Endothelial cell of umbilical vein (primary cell): ENCODE measurements around the gene TRPC3. TPM values are rescaled to one million over a fixed set of nuclear protein-coding genes. Genes with fewer than 3 reads are reported as not detected.

Source experiments
- BruUV-seq: library from RNA; stranded (reverse); fragments of 400-500 nt; replicated peaks from 2 replicates; lab custom pipeline; 2021; lab: Mats Ljungman, UMichigan
- CTCF ChIA-PET: fragments of 300-600, 350-600 bp; sonication (Branson Sonifier 250); formaldehyde crosslinking; loops from one replicate; lab custom pipeline; 2021; ENCODE audit warnings: antibody characterized with exemption, inconsistent platforms; lab: Charles Lee
- POLR2A ChIA-PET: fragments of 300-600, 350-600 bp; sonication (Branson Sonifier 250); formaldehyde crosslinking; loops from one replicate; lab custom pipeline; 2021; ENCODE audit warnings: antibody characterized with exemption, inconsistent platforms; lab: Charles Lee
- DNase-seq: peaks from one replicate; pipeline ENCODE4 v3.0.0-alpha.2; 2011; ENCODE audit warnings: low read depth, low spot score
- FAIRE-seq: peaks from 2 replicates; lab custom pipeline; 2011; peaks lifted over from hg19 to GRCh38; lab: Jason Lieb, UNC
- H2AFZ ChIP-seq: 2 replicates; pipeline ENCODE4 v1.6.0; 2012; ENCODE audit warnings: low read depth, low read length, control low read depth, inconsistent platforms
- H3K27ac ChIP-seq: 2 replicates; pipeline ENCODE4 v1.5.1; 2011; ENCODE audit warnings: low read depth, mild to moderate bottlenecking, control low read depth, low read length, moderate library complexity; ENCODE audit not compliant: insufficient read depth
- H3K27me3 ChIP-seq, 2 experiments: 2 replicates each; pipeline versions ENCODE4 v1.6.0 to v1.6.1; 2011; ENCODE audit warnings: low read length in 2 of 2, mixed read lengths in 1 of 2; ENCODE audit not compliant: control insufficient read depth in 2 of 2, insufficient read depth in 2 of 2
- H3K36me3 ChIP-seq, 2 experiments: 2 replicates in 1 of 2; 3 replicates in 1 of 2; pipeline ENCODE4 v1.5.1; 2011; ENCODE audit warnings: low read length in 2 of 2, mild to moderate bottlenecking in 1 of 2, moderate library complexity in 1 of 2; ENCODE audit not compliant: control insufficient read depth in 2 of 2, insufficient read depth in 2 of 2; ENCODE audit errors: extremely low read depth in 1 of 2
- H3K4me1 ChIP-seq: 3 replicates; pipeline ENCODE4 v1.5.1; 2011; ENCODE audit warnings: mild to moderate bottlenecking, low read length; ENCODE audit not compliant: control insufficient read depth, insufficient read depth; ENCODE audit errors: extremely low read depth
- H3K4me2 ChIP-seq: 2 replicates; pipeline ENCODE4 v1.6.1; 2011; ENCODE audit warnings: low read length, control low read depth, mixed read lengths; ENCODE audit not compliant: insufficient read depth
- H3K4me3 ChIP-seq, 3 experiments: fragments of 200-600 bp in 1 of 3; sonication (generic), shearing (Covaris generic) in 1 of 3; replicated peaks in 1 of 3; 2 replicates each; pipeline ENCODE4 v1.5.1; 2011 to 2016; ENCODE audit warnings: control low read depth in 3 of 3, low read length in 3 of 3, mild to moderate bottlenecking in 2 of 3, inconsistent platforms in 1 of 3, low read depth in 1 of 3, moderate library complexity in 1 of 3; ENCODE audit not compliant: insufficient read depth in 1 of 3
- H3K79me2 ChIP-seq: 2 replicates; pipeline ENCODE4 v1.6.0; 2012; ENCODE audit warnings: low read length, inconsistent platforms; ENCODE audit not compliant: control insufficient read depth, insufficient read depth
- H3K9ac ChIP-seq: replicated peaks from 2 replicates; pipeline ENCODE3; 2011; ENCODE audit warnings: low read length, control low read depth; ENCODE audit not compliant: insufficient read depth; ENCODE audit errors: extremely low read depth
- H3K9me1 ChIP-seq: replicated peaks from 3 replicates; pipeline ENCODE4 v1.6.0; 2011; ENCODE audit warnings: mild to moderate bottlenecking, low read length; ENCODE audit not compliant: control insufficient read depth, insufficient read depth; ENCODE audit errors: extremely low read depth
- H3K9me3 ChIP-seq: replicated peaks from 2 replicates; pipeline ENCODE4 v1.5.1; 2012; ENCODE audit warnings: low read length, inconsistent platforms; ENCODE audit not compliant: control insufficient read depth, insufficient read depth
- H4K20me1 ChIP-seq: replicated peaks from 2 replicates; pipeline ENCODE3; 2011; ENCODE audit warnings: mild to moderate bottlenecking, low read length; ENCODE audit not compliant: control insufficient read depth, insufficient read depth; ENCODE audit errors: extremely low read depth
- FOS ChIP-seq: IDR thresholded peaks from 2 replicates; pipeline ENCODE4 v1.6.1; 2011; ENCODE audit warnings: mild to moderate bottlenecking, low read length, moderate library complexity, borderline replicate concordance; ENCODE audit not compliant: insufficient read depth
- MYC ChIP-seq: IDR thresholded peaks from one replicate; pipeline ENCODE4 v1.6.1; 2011; ENCODE audit warnings: mild to moderate bottlenecking, low read depth, low read length
- dilution Hi-C: fragments of 300-500 bp; cut with MboI; formaldehyde crosslinking; loops from one replicate; pipeline ENCODE4 v1.15.0; 2019; ENCODE audit warnings: low sequenced_read_pairs; ENCODE audit not compliant: extremely low pct_ligation_motif_present
- intact Hi-C: fragments of 100-400 bp; cut with micrococcal nuclease; formaldehyde crosslinking; loops from one replicate; pipeline ENCODE4 v1.10.0; 2022
- polyA plus RNA-seq, 4 experiments: library from polyadenylated mRNA; depleted of rRNA in 3 of 4; stranded (reverse) in 3 of 4; unstranded in 1 of 4; fragments of >200 nt; gene quantifications; 2 replicates each; pipeline versions ENCODE4 v1.2.1 to v1.2.3, GENCODE V29; 2011 to 2012; ENCODE audit warnings: missing spikeins in 1 of 4
- total RNA-seq: library from RNA; stranded (reverse); gene quantifications from 2 replicates; pipeline ENCODE4 v1.2.3, GENCODE V29; 2021
- TF ChIP-seq, protein P1 (sequence below): IDR thresholded peaks from 2 replicates; pipeline ENCODE4 v1.6.1; 2011; ENCODE audit not compliant: insufficient read depth, insufficient read length

Gene TRPC3
- total and polyA plus RNA-seq, 2 donors (not counting 3 experiments of a cell fraction or from before 2014, with no cell fraction given) = not detected

DNA sequence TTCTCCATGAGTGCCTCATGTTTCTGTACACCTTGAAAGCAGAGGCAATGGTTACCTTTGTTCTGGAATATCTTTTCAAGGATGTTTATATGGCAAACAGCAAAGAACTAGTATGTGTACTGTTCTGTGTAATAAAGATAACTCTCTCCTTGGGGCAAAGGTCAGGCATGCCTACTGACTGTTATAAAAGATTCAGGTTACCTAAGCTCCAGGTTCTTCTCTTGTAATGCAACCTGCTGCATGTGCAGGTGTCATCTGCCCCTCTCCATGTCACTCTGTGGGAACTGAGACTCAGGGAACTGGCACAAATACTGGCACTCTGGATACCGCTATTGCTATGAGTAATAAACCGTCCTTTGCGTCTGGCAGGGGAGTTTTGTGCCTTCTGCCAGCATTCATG, 5.4 kb upstream of the TRPC3 start:
- ChIA-PET POLR2A (no interaction called here), CTCF (no interaction called here)
- H3K4me3 ChIP-seq = no peak overlapping the region
- BruUV-seq = no TSS peak
- H4K20me1 ChIP-seq = no peaks in the 10 kb centered on the region
- no peak for DNase-seq
- no peak overlapping the region for H2AFZ ChIP-seq
- H3K4me1 ChIP-seq = no peaks in the 10 kb centered on the region
- no peak for TF ChIP-seq FOS
- FAIRE-seq = no peak
- dilution Hi-C loops = no loop called here
- H3K36me3 ChIP-seq = no peaks in the 10 kb centered on the region
- H3K9me1 ChIP-seq = no peaks in the 10 kb centered on the region
- peaks cover 19 to 22% of the 10 kb centered on the region in 2 experiments for H3K27me3 ChIP-seq
- no peak overlapping the region for H3K9ac ChIP-seq
- no peaks in the 10 kb centered on the region for H3K79me2 ChIP-seq
- intact Hi-C loops = no loop called here
- no peak overlapping the region for H3K27ac ChIP-seq
- H3K4me2 ChIP-seq = no peak overlapping the region
- no peaks in the 10 kb centered on the region for H3K9me3 ChIP-seq

DNA sequence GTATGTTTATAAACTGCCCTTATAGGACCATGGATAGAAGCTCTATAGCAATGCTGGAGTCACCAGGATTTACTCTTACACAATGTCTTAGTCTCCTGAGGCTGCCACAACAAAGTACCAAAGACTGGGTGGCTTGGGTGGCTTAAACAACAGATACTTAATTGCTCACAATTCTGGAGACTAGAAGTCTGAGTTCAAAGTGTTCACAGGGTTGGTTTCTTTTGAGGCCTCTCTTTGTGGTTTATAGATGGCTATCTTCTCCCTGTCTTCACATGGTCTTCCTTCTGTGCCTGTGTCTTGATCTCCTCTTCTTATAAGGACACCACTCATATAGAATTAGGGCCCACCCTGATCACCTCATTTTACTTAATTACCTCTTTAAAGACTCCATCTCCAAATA, 2.0 kb upstream of the TRPC3 start:
- no peaks in the 10 kb centered on the region for H3K36me3 ChIP-seq
- POLR2A ChIA-PET = no interaction called here
- no peaks in the 10 kb centered on the region for H4K20me1 ChIP-seq
- H3K9me1 ChIP-seq = no peaks in the 10 kb centered on the region
- DNase-seq = no peak
- no TSS peak for BruUV-seq
- H3K27me3 ChIP-seq = peaks cover 29 to 33% of the 10 kb centered on the region in 2 experiments
- CTCF ChIA-PET = no interaction called here
- H3K9me3 ChIP-seq = no peaks in the 10 kb centered on the region
- dilution Hi-C loops = no loop called here
- no peak overlapping the region for H3K27ac ChIP-seq
- no peaks in the 10 kb centered on the region for H3K79me2 ChIP-seq
- TF ChIP-seq, protein P1, sequence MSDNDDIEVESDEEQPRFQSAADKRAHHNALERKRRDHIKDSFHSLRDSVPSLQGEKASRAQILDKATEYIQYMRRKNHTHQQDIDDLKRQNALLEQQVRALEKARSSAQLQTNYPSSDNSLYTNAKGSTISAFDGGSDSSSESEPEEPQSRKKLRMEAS = no peak
- TF ChIP-seq MYC = no peak
- H3K4me2 ChIP-seq = no peak overlapping the region
- intact Hi-C loops = loop anchor here (5.0 kb wide), 3 partner anchors 198 to 968 kb away; partner anchors contain the start of genes BLTP1 and NUDT6
- no peak overlapping the region for H3K4me3 ChIP-seq
- H3K4me1 ChIP-seq = peaks cover 9% of the 10 kb centered on the region
- H2AFZ ChIP-seq = no peak overlapping the region
- no peak overlapping the region for H3K9ac ChIP-seq
- FAIRE-seq = no peak
